NCI-H524 (cell line): ENCODE data around the gene ATP11A.

Source experiments
- DNase-seq, 2 experiments: peaks; one replicate each; lab custom pipeline; 2025; lab: John Stamatoyannopoulos, UW

The ATP11A gene

GRCh38 chr13:112689303-112690245 is at the start of gene ATP11A:
Gene ATP11A, plus strand, starts transcription at chr13:112690038. Its CDS starts 379 bp downstream, at chr13:112690417.
- peak; percentile 42 to 69 for DNase-seq

GRCh38 chr13:112641456-112642089 is 48.3 kb upstream of the ATP11A start:
- no peak for DNase-seq

GRCh38 chr13:112642090-112642460 is 47.8 kb upstream of the ATP11A start:
- no peak for DNase-seq

GRCh38 chr13:112643759-112644459 is 45.9 kb upstream of the ATP11A start:
- DNase-seq, result no peak

GRCh38 chr13:112645327-112645914 is 44.4 kb upstream of the ATP11A start:
- no peak for DNase-seq

GRCh38 chr13:112647256-112647655 is 42.6 kb upstream of the ATP11A start:
- DNase-seq, result no peak

GRCh38 chr13:112648101-112648500 is 41.7 kb upstream of the ATP11A start:
- DNase-seq, result no peak

- DNase-seq, result no peak
Measured at GRCh38 chr13:112648966-112649690, 40.7 kb upstream of the ATP11A start.

- DNase-seq, result no peak
Measured at GRCh38 chr13:112651311-112651710, 38.5 kb upstream of the ATP11A start.

- DNase-seq, result no peak
Measured at GRCh38 chr13:112651750-112652511, 37.9 kb upstream of the ATP11A start.

- no peak for DNase-seq
Measured at GRCh38 chr13:112652512-112653070, 37.2 kb upstream of the ATP11A start.

- DNase-seq, result no peak
Measured at GRCh38 chr13:112653071-112653470, 36.8 kb upstream of the ATP11A start.

- no peak for DNase-seq
Measured at GRCh38 chr13:112655913-112656312, 33.9 kb upstream of the ATP11A start.

- DNase-seq, result no peak
Measured at GRCh38 chr13:112657850-112658445, 31.9 kb upstream of the ATP11A start.

GRCh38 chr13:112658808-112659207 is 31.0 kb upstream of the ATP11A start:
- no peak for DNase-seq

GRCh38 chr13:112661291-112661690 is 28.5 kb upstream of the ATP11A start:
- no peak for DNase-seq

GRCh38 chr13:112664501-112665203 is 25.2 kb upstream of the ATP11A start:
- DNase-seq, result no peak

GRCh38 chr13:112668924-112669323 is 20.9 kb upstream of the ATP11A start:
- no peak for DNase-seq

GRCh38 chr13:112669881-112670499 is 19.8 kb upstream of the ATP11A start:
- DNase-seq, result peak; percentile 81 to 87
